ENCODE results near the gene ALKBH4. TPM values are rescaled to one million over a fixed set of nuclear protein-coding genes. Genes with fewer than 3 reads are reported as not detected.
"Not testable (repeated sequence)": the region's sequence is repeated elsewhere in the genome, so short reads cannot be mapped to it uniquely, and the experiment has no call there.

The ALKBH4 gene, protein sequence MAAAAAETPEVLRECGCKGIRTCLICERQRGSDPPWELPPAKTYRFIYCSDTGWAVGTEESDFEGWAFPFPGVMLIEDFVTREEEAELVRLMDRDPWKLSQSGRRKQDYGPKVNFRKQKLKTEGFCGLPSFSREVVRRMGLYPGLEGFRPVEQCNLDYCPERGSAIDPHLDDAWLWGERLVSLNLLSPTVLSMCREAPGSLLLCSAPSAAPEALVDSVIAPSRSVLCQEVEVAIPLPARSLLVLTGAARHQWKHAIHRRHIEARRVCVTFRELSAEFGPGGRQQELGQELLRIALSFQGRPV
- 41.7 TPM for polyA plus RNA-seq (2012; ENCODE audit: insufficient read depth, insufficient read length, low read depth)

DNA sequence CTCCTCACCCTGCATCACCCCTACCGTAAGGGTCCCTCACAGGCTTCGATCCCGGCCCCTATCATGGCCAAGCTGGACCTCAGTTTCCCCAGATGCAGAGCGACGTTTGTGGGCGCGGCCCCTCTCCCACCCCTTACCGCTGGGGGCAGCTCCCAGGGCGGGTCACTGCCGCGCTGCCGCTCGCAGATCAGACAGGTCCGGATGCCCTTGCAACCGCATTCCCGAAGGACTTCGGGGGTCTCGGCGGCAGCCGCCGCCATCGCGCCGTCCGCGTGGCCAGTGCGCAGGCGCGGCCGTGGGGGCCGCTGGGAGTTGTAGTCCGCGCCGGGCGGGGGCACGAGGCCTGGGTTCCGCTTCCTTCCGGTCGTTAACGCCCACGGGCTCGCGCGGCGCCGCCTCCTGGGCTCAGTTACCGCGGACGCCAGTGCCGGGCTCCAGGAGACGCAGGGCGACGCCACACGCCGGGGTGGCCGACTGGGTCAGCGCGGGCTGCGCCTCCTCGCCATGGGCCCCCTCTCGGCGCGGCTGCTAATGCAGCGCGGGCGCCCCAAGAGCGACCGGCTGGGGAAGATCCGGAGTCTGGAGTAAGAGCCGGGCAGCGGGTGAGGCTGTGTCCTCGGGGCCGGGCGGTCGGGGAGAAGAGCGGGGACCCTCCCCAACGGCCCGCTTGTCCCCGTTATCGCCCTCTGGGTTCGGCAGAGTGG is at the start of gene ALKBH4, which contains the start of gene LRWD1:
ALKBH4 (minus strand) TSS at position 287 of the 704 bp plus-strand sequence; CDS start at position 260, 27 bp downstream.
LRWD1 (plus strand) TSS at position 408 of the 704 bp plus-strand sequence; CDS start at position 505, 97 bp downstream.
- DNase-seq: peak; percentile 97

DNA sequence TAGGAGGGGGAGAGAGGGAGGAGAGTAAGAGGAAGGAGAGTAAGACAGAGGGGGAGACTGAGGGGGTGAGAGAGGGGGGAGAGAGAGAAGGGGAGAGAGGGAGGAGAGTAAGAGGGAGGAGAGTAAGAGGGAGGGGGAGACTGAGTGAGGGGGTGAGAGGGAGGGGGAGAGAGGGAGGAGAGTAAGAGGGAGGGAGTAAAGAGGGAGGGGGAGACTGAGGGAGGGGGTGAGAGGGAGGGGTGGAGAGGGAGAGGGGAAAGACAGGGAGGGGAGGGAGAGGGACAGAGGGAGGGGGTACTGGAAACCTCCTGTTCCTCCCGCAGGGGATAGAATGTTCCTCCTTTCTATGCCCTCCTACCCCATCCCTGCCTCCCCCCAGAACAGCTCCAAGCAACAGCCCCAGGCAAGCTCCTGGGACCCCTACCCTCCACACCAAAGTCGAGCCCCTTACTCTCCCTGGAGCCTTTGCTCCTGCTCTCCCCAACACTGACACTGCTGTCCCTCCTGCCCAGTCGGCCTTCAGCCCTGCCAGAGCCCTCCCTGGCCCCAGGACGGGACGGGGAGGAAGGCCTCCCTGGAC is 48.1 kb upstream of the ALKBH4 start:
- DNase-seq: peak; percentile 5

More for the DNA sequence above, at the start of gene ALKBH4, which contains the start of gene LRWD1:
- Histone ChIP-seq H3K27me3 (no peaks in the 10 kb centered on the region), H3K36me3 (peaks cover 15% of the 10 kb centered on the region), H3K9me3 (no peaks in the 10 kb centered on the region), H3K4me1 (peaks cover 10% of the 10 kb centered on the region), H3K4me3 (ENCODE audit: low read depth, low read length) (peak within 1 kb of the TSS; percentile 100)
- TF ChIP-seq, protein P1, sequence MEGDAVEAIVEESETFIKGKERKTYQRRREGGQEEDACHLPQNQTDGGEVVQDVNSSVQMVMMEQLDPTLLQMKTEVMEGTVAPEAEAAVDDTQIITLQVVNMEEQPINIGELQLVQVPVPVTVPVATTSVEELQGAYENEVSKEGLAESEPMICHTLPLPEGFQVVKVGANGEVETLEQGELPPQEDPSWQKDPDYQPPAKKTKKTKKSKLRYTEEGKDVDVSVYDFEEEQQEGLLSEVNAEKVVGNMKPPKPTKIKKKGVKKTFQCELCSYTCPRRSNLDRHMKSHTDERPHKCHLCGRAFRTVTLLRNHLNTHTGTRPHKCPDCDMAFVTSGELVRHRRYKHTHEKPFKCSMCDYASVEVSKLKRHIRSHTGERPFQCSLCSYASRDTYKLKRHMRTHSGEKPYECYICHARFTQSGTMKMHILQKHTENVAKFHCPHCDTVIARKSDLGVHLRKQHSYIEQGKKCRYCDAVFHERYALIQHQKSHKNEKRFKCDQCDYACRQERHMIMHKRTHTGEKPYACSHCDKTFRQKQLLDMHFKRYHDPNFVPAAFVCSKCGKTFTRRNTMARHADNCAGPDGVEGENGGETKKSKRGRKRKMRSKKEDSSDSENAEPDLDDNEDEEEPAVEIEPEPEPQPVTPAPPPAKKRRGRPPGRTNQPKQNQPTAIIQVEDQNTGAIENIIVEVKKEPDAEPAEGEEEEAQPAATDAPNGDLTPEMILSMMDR (IDR thresholded peaks at IDR 0.05; ENCODE audit: low read depth, low read length): no peak

DNA sequence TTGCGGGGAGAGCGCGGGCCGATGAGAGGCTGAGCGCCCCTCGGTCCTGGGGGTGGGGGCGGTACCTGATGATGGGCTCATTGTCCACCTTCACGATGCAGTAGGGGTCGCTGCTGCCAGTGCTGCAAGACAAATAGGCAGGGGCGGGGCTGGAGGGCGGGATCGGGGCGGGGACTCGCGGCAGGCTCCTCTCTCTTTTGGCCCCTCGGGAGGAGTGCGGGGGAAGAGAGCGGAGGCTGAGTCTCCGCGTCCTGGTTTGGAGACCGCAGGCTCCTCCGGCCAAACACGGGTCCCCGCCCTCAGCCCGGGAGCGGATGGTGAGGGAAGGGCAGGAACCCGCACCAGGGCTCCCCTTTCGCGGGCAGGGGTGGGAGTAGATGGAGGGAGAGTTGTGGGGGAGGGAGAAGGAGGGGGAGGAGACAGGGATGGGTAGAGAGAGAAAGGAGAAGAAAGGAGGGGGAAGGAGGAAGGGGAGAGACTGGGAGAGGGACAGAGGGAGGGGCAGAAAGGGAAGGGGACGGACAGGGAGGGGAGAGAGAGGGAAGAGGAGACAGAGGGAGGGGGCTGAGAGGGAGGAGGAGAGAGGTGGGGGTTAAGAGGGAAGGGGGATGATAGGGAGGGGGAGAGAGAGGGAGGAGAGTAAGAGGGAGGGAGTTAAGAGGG is 47.3 kb upstream of the ALKBH4 start:
- H3K9me3 ChIP-seq; H3K27me3 ChIP-seq; H3K4me3 ChIP-seq (ENCODE audit: low read depth, low read length); H3K36me3 ChIP-seq; H3K4me1 ChIP-seq; DNase-seq: not testable (repeated sequence)

More for the DNA sequence above, 48.1 kb upstream of the ALKBH4 start:
- not testable (repeated sequence) for H3K4me3 ChIP-seq (ENCODE audit: low read depth, low read length); H3K27me3 ChIP-seq; H3K4me1 ChIP-seq; H3K9me3 ChIP-seq; H3K36me3 ChIP-seq

DNA sequence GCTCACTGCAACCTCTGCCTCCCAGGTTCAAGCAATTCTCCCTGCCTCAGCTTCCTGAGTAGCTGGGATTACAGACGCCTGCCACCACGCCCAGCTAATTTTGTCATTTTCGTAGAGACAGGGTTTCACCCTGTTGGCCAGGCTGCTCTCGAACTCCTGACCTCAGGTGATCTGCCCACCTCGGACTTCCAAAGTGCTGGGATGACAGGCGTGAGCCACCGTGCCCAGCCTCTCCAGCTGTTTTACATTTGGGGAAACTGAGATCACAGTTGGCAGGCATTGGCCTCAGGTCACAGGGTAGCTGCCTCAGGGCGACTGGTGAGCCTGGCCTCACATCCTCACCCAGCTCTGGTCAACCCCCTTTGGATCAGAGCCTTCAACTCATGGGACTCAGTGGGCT is 45.9 kb upstream of the ALKBH4 start:
- H3K9me3 ChIP-seq; H3K4me1 ChIP-seq; H3K36me3 ChIP-seq; H3K27me3 ChIP-seq; H3K4me3 ChIP-seq (ENCODE audit: low read depth, low read length); DNase-seq: not testable (repeated sequence)

DNA sequence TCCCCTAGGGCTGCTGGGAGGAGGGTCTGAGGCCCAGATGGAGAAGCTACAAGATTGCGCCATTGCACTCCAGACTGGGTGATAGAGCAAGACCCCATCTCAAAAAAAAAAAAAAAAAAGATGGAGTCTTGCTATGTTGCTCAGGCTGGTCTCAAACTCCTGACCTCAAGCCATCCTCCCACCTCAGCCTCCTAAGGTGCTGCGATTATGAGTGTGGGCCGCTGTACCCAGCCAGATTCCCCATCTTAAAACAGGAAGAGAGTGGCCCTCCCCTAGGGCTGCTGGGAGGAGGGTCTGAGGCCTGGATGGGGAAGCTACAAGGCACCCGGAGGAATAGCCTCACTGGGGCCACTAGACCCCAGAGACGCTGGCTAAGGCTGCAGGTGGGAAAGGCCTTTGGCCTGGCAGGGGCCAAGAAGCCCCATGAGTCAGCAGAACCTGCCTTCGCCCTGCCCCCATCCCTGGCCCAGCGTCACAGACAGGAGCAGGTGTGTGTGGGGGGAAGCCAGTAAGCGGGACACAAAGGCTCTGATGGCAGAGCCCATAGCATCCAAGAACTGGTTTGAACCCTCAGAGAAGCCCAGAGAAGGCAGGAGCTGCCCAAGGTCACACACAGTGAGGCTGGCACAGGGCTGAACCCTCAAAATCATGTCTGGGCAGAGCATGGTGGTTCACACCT is 42.9 kb upstream of the ALKBH4 start:
- not testable (repeated sequence) for H3K9me3 ChIP-seq; H3K4me3 ChIP-seq (ENCODE audit: low read depth, low read length); DNase-seq

DNA sequence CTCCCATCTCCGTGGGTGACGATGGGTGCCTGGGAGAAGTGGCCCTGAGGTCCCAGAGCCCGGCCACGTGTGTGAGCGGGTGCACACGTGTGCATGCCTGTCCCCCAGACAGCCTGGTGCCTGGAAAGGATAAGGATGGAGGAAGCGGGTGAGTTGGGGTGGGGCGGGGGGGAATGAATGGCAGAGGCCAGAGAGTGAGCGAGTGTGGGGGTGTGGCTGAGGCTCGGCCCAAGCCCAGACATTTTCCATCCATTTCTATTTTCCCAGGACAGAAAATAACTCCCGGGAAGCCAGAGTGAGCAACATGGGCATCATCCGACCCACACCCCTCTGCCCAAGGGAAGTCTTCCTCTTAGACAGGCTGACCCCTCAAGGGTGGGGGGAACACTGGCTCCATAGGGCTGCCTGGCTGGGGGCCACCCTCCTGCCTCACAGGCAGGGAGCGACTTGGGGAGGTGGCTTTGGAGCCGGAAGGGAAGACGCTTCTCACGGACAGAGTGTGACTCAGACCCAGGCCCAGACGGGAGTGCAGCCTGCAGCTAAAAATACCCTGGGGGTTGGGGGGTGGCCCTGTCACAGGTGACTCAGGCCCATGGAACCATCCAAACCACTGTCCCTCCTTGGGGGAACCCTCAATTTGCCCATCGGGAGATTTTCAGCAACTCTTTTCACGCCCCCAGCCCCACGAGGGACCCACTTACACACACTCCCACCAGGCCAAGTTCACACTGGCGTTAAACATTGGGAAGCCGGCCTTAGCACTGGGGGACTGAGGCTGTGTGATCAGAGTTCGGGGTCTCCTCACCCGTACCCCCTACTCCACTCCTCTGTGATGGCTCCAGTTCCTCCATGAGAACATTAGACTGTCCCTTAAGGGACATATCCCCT is 40.9 kb upstream of the ALKBH4 start:
- not testable (repeated sequence) for H3K4me3 ChIP-seq (ENCODE audit: low read depth, low read length); H3K4me1 ChIP-seq; H3K27me3 ChIP-seq; H3K9me3 ChIP-seq; DNase-seq; H3K36me3 ChIP-seq

More for the DNA sequence above, 42.9 kb upstream of the ALKBH4 start:
- H3K4me1 ChIP-seq, H3K27me3 ChIP-seq, H3K36me3 ChIP-seq: not testable (repeated sequence)

DNA sequence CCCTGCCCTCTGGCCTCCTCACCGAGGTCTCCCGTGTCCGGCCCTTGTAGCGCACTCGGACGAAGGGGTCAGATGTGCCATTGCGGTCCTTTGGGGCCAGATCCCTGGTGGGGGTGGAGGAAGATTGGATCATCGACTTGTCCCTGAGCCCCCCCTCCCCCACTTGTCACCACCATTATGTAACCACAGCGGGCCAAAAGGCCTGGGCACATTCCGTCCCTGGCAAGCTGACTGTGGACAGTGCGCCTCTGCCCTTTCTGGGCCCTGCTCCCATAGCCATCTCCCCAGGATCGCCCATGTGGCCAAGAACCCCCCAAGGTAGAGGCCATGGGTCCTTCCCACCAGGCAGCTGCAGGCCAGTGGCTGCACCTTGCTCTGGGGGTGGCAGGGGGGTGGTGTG is 38.5 kb upstream of the ALKBH4 start:
- not testable (repeated sequence) for H3K36me3 ChIP-seq; H3K4me3 ChIP-seq (ENCODE audit: low read depth, low read length); H3K27me3 ChIP-seq; H3K9me3 ChIP-seq; DNase-seq; H3K4me1 ChIP-seq

DNA sequence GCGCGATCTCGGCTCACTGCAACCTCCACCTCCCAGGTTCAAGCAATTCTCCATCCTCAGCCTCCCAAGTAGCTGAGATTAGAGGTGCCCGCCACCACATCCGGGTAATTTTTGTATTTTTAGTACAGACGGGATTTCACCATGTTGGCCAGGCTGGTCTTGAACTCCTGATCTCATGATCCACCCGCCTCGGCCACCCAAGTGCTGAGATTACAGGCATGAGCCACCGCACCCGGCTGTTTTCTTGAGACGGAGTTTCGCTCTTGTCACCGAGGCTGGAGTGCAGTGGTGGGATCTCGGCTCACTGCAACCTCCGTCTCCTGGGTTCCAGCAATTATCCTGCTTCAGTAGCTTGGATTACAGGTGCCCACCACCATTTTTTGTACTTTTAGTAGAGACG is 33.7 kb upstream of the ALKBH4 start:
- DNase-seq; H3K9me3 ChIP-seq; H3K4me3 ChIP-seq (ENCODE audit: low read depth, low read length); H3K27me3 ChIP-seq; H3K36me3 ChIP-seq; H3K4me1 ChIP-seq: not testable (repeated sequence)

DNA sequence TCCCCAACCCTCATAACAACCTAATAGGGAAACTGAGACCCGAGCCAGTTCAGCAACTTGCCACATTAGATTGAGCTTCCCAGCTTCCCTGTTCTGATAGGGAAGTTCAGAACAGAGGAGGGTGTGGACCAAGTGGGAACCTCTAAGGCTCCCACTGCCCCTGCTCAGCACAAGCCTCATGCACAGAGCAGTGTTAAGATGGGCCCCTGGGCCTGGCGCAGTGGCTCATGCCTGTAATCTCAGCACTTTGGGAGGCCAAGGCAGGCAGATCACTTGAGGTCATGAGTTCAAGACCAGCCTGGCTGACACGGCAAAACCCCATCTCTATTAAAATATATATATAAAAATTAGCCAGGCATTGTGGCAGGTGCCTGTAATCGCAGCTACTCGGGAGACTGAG is 32.6 kb upstream of the ALKBH4 start:
- H3K36me3 ChIP-seq; H3K4me3 ChIP-seq (ENCODE audit: low read depth, low read length); H3K9me3 ChIP-seq; DNase-seq; H3K4me1 ChIP-seq; H3K27me3 ChIP-seq: not testable (repeated sequence)

DNA sequence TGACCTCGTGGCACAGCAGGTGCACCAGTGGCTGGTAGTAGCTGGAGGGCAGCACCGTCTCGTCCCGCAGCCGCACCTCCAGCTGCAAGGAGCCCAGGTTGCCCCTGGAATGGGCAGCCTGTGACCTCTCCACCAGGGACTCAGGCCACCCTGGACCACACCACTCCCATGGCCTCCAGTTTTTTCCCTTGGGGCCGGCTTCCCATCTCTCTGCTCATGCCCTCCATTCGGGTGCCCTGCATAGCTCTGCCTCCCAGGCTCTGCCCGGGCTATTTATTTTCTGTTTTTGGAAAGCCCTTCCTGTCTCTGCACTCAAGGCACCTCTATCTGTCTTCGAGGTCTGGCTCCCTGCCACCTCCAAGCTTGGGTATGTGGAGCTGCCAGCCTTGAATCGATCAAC is 32.2 kb upstream of the ALKBH4 start:
- H3K4me3 ChIP-seq (ENCODE audit: low read depth, low read length); H3K9me3 ChIP-seq; H3K27me3 ChIP-seq; H3K36me3 ChIP-seq; H3K4me1 ChIP-seq: not testable (repeated sequence)
- peak; percentile 0 for DNase-seq

DNA sequence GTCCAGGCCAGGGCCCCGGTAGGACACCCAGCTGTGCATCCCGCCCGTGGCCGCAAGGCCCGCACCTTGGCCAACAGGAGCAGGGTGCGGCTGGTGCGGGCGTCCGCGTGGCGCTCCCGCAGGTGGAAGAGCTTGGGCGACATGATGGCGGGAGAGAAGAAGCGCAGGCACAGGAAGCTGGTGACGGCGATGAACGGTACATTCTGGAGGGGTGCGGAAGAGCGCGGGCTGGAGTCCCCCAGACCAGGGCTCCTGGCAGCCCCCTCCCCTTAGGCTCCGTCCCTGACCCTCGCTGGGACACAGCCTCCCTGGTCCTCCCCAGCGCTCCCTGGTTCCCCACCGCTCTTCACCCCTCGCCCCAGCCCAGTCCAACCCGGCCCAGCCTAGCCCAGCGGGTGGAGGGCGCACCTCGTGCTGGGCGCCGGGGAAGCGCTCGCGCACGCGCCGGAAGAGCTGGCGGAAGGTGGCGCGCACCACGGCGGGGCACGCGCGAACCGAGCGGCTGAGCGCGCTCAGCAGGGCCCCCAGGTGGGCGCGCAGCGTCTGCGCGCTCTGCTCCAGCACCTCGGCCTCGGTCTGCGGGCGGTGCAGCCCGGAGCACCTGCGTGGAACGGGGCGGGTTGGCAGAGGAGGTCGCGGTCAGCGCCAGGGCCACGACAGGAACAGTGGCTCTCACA is 29.9 kb upstream of the ALKBH4 start:
- not testable (repeated sequence) for DNase-seq

DNA sequence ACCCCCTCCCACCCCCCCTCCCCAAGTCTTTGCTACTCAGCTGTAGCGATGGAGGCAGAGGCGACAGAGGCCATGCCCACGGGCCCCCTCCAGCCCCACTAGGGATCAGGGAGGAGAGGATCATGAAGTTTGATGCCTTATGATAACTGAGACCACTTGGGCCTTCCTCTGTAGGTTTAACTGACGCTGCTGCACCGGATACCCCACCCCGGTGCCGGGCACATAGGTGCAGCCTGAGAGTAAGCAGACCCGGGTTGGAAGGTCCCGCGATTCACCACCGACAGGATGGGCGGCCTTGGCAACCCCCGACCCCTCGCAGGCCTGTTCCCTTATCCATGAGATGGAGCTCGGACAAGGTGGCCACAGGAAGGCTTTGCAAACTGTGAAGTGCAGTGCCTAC is 29.4 kb upstream of the ALKBH4 start:
- not testable (repeated sequence) for H3K36me3 ChIP-seq; H3K4me1 ChIP-seq; H3K27me3 ChIP-seq; H3K9me3 ChIP-seq; H3K4me3 ChIP-seq (ENCODE audit: low read depth, low read length)
- peak; percentile 3 for DNase-seq

More for the DNA sequence above, 29.9 kb upstream of the ALKBH4 start:
- not testable (repeated sequence) for H3K27me3 ChIP-seq; H3K36me3 ChIP-seq; H3K4me1 ChIP-seq; H3K9me3 ChIP-seq; H3K4me3 ChIP-seq (ENCODE audit: low read depth, low read length)
